Endothelial cell of umbilical vein (primary cell): ENCODE data around the gene MED27. TPM values are rescaled to one million over a fixed set of nuclear protein-coding genes. Genes with fewer than 3 reads are reported as not detected.

ENCODE experiments used
- BruUV-seq: library from RNA; stranded (reverse); fragments of 400-500 nt; replicated peaks from 2 replicates; lab custom pipeline; 2021; lab: Mats Ljungman, UMichigan
- CTCF ChIA-PET: fragments of 300-600, 350-600 bp; sonication (Branson Sonifier 250); formaldehyde crosslinking; loops from one replicate; lab custom pipeline; 2021; ENCODE audit warnings: antibody characterized with exemption, inconsistent platforms; lab: Charles Lee
- POLR2A ChIA-PET: fragments of 300-600, 350-600 bp; sonication (Branson Sonifier 250); formaldehyde crosslinking; loops from one replicate; lab custom pipeline; 2021; ENCODE audit warnings: antibody characterized with exemption, inconsistent platforms; lab: Charles Lee
- DNase-seq: peaks from one replicate; pipeline ENCODE4 v3.0.0-alpha.2; 2011; ENCODE audit warnings: low read depth, low spot score
- FAIRE-seq: peaks from 2 replicates; lab custom pipeline; 2011; peaks lifted over from hg19 to GRCh38; lab: Jason Lieb, UNC
- H2AFZ ChIP-seq: 2 replicates; pipeline ENCODE4 v1.6.0; 2012; ENCODE audit warnings: low read depth, low read length, control low read depth, inconsistent platforms
- H3K27ac ChIP-seq: 2 replicates; pipeline ENCODE4 v1.5.1; 2011; ENCODE audit warnings: low read depth, mild to moderate bottlenecking, control low read depth, low read length, moderate library complexity; ENCODE audit not compliant: insufficient read depth
- H3K27me3 ChIP-seq, 2 experiments: 2 replicates each; pipeline versions ENCODE4 v1.6.0 to v1.6.1; 2011; ENCODE audit warnings: low read length in 2 of 2, mixed read lengths in 1 of 2; ENCODE audit not compliant: control insufficient read depth in 2 of 2, insufficient read depth in 2 of 2
- H3K36me3 ChIP-seq, 2 experiments: 2 replicates in 1 of 2; 3 replicates in 1 of 2; pipeline ENCODE4 v1.5.1; 2011; ENCODE audit warnings: low read length in 2 of 2, mild to moderate bottlenecking in 1 of 2, moderate library complexity in 1 of 2; ENCODE audit not compliant: control insufficient read depth in 2 of 2, insufficient read depth in 2 of 2; ENCODE audit errors: extremely low read depth in 1 of 2
- H3K4me1 ChIP-seq: 3 replicates; pipeline ENCODE4 v1.5.1; 2011; ENCODE audit warnings: mild to moderate bottlenecking, low read length; ENCODE audit not compliant: control insufficient read depth, insufficient read depth; ENCODE audit errors: extremely low read depth
- H3K4me2 ChIP-seq: 2 replicates; pipeline ENCODE4 v1.6.1; 2011; ENCODE audit warnings: low read length, control low read depth, mixed read lengths; ENCODE audit not compliant: insufficient read depth
- H3K4me3 ChIP-seq, 3 experiments: fragments of 200-600 bp in 1 of 3; sonication (generic), shearing (Covaris generic) in 1 of 3; replicated peaks in 1 of 3; 2 replicates each; pipeline ENCODE4 v1.5.1; 2011 to 2016; ENCODE audit warnings: control low read depth in 3 of 3, low read length in 3 of 3, mild to moderate bottlenecking in 2 of 3, inconsistent platforms in 1 of 3, low read depth in 1 of 3, moderate library complexity in 1 of 3; ENCODE audit not compliant: insufficient read depth in 1 of 3
- H3K79me2 ChIP-seq: 2 replicates; pipeline ENCODE4 v1.6.0; 2012; ENCODE audit warnings: low read length, inconsistent platforms; ENCODE audit not compliant: control insufficient read depth, insufficient read depth
- H3K9ac ChIP-seq: replicated peaks from 2 replicates; pipeline ENCODE3; 2011; ENCODE audit warnings: low read length, control low read depth; ENCODE audit not compliant: insufficient read depth; ENCODE audit errors: extremely low read depth
- H3K9me1 ChIP-seq: replicated peaks from 3 replicates; pipeline ENCODE4 v1.6.0; 2011; ENCODE audit warnings: mild to moderate bottlenecking, low read length; ENCODE audit not compliant: control insufficient read depth, insufficient read depth; ENCODE audit errors: extremely low read depth
- H3K9me3 ChIP-seq: replicated peaks from 2 replicates; pipeline ENCODE4 v1.5.1; 2012; ENCODE audit warnings: low read length, inconsistent platforms; ENCODE audit not compliant: control insufficient read depth, insufficient read depth
- H4K20me1 ChIP-seq: replicated peaks from 2 replicates; pipeline ENCODE3; 2011; ENCODE audit warnings: mild to moderate bottlenecking, low read length; ENCODE audit not compliant: control insufficient read depth, insufficient read depth; ENCODE audit errors: extremely low read depth
- CTCF ChIP-seq, 2 donors: IDR thresholded peaks; 1 replicate in 1 of 2; 2 replicates in 1 of 2; pipeline ENCODE4 v1.5.1; 2011; ENCODE audit warnings: low read length in 2 of 2, mild to moderate bottlenecking in 2 of 2, moderate library complexity in 2 of 2, control low read depth in 1 of 2, inconsistent platforms in 1 of 2, low read depth in 1 of 2; ENCODE audit not compliant: insufficient read depth in 1 of 2; ENCODE audit errors: extremely low read depth in 1 of 2
- EZH2 ChIP-seq: IDR thresholded peaks from 2 replicates; pipeline ENCODE4 v1.6.1; 2012; ENCODE audit warnings: borderline replicate concordance, low read depth, mild to moderate bottlenecking, moderate library complexity, low read length, inconsistent platforms; ENCODE audit not compliant: severe bottlenecking
- FOS ChIP-seq: IDR thresholded peaks from 2 replicates; pipeline ENCODE4 v1.6.1; 2011; ENCODE audit warnings: mild to moderate bottlenecking, low read length, moderate library complexity, borderline replicate concordance; ENCODE audit not compliant: insufficient read depth
- GATA2 ChIP-seq: IDR thresholded peaks from 2 replicates; pipeline ENCODE4 v1.7.0; 2011; ENCODE audit warnings: low read depth, mild to moderate bottlenecking, moderate library complexity, mixed read lengths, low read length; ENCODE audit not compliant: insufficient read length, insufficient read depth
- JUN ChIP-seq: IDR thresholded peaks from 2 replicates; pipeline ENCODE4 v1.6.1; 2011; ENCODE audit warnings: borderline replicate concordance, low read depth; ENCODE audit not compliant: insufficient read length, insufficient read depth
- MYC ChIP-seq: IDR thresholded peaks from one replicate; pipeline ENCODE4 v1.6.1; 2011; ENCODE audit warnings: mild to moderate bottlenecking, low read depth, low read length
- POLR2A ChIP-seq: IDR thresholded peaks from 2 replicates; pipeline ENCODE4 v1.6.1; 2012; ENCODE audit warnings: low read depth, mild to moderate bottlenecking, control low read depth, low read length
- POLR2AphosphoS5 ChIP-seq: IDR thresholded peaks from 2 replicates; pipeline ENCODE4 v1.6.1; 2012; ENCODE audit warnings: low read depth, mild to moderate bottlenecking, control low read depth, low read length, moderate library complexity; ENCODE audit not compliant: insufficient read depth
- dilution Hi-C: fragments of 300-500 bp; cut with MboI; formaldehyde crosslinking; loops from one replicate; pipeline ENCODE4 v1.15.0; 2019; ENCODE audit warnings: low sequenced_read_pairs; ENCODE audit not compliant: extremely low pct_ligation_motif_present
- intact Hi-C: fragments of 100-400 bp; cut with micrococcal nuclease; formaldehyde crosslinking; loops from one replicate; pipeline ENCODE4 v1.10.0; 2022
- polyA plus RNA-seq, 4 experiments: library from polyadenylated mRNA; depleted of rRNA in 3 of 4; stranded (reverse) in 3 of 4; unstranded in 1 of 4; fragments of >200 nt; gene quantifications; 2 replicates each; pipeline versions ENCODE4 v1.2.1 to v1.2.3, GENCODE V29; 2011 to 2012; ENCODE audit warnings: missing spikeins in 1 of 4
- total RNA-seq: library from RNA; stranded (reverse); gene quantifications from 2 replicates; pipeline ENCODE4 v1.2.3, GENCODE V29; 2021
- TF ChIP-seq, protein P1 (sequence below): IDR thresholded peaks from 2 replicates; pipeline ENCODE4 v1.6.1; 2011; ENCODE audit not compliant: insufficient read depth, insufficient read length

The MED27 gene
- total and polyA plus RNA-seq, 2 donors (not counting 3 experiments of a cell fraction or from before 2014, with no cell fraction given) = 27.9 to 47.8 TPM

DNA sequence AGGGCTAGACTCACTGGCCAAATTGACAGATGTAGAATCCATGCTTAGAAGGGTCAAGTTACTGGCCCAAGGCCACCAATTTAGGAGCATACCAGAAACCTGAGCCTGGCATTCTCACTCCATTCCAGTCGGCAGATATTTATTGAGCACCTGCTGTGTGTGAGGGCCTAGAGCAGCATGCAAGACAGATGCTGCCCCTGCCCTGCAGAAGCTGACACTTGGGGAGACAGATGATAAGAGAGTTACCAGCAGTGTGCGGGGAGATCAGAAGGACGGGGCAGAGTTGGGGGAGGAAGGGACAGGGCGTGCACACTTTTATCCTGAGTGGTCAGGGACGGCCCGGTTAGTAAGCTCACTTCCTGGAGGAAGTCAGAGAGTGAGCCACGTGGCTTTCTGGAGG lies 228.3 kb downstream of the MED27 start:
- no peak overlapping the region for H3K9ac ChIP-seq
- no peaks in the 10 kb centered on the region for H3K9me3 ChIP-seq
- no peak for TF ChIP-seq JUN
- no peak for TF ChIP-seq CTCF (IDR thresholded peaks at IDR 0.05; ENCODE audit: extremely low read depth in 1 of 2, insufficient read depth in 1 of 2, low read depth in 1 of 2, low read length in 2 of 2)
- TF ChIP-seq FOS = no peak
- TF ChIP-seq, protein P1, sequence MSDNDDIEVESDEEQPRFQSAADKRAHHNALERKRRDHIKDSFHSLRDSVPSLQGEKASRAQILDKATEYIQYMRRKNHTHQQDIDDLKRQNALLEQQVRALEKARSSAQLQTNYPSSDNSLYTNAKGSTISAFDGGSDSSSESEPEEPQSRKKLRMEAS = no peak
- no peak for TF ChIP-seq EZH2
- TF ChIP-seq MYC = no peak
- TF ChIP-seq POLR2A = no peak
- TF ChIP-seq POLR2AphosphoS5 = no peak
- no peak for TF ChIP-seq GATA2
- ChIA-PET CTCF (no interaction called here), POLR2A (no interaction called here)
- H3K4me3 ChIP-seq = no peak overlapping the region
- H3K79me2 ChIP-seq = no peaks in the 10 kb centered on the region
- FAIRE-seq = no peak
- H3K27me3 ChIP-seq = peaks cover 0 to 2% of the 10 kb centered on the region in 2 experiments
- no peak for DNase-seq
- H3K27ac ChIP-seq = no peak overlapping the region
- dilution Hi-C loops = no loop called here
- no peaks in the 10 kb centered on the region for H4K20me1 ChIP-seq
- BruUV-seq = no TSS peak
- H3K36me3 ChIP-seq = no peaks in the 10 kb centered on the region
- H3K4me1 ChIP-seq = peaks cover 2% of the 10 kb centered on the region
- H3K9me1 ChIP-seq = no peaks in the 10 kb centered on the region
- no peak overlapping the region for H2AFZ ChIP-seq
- intact Hi-C loops = no loop called here
- no peak overlapping the region for H3K4me2 ChIP-seq
